KOPT-K1 (cell line): ENCODE measurements around the gene OTUD1.

ENCODE experiments used
- H3K27ac ChIP-seq: fragments of 200-600 bp; sonication (generic); 2 replicates; pipeline ENCODE4 v1.5.1; 2016; ENCODE audit warnings: antibody characterized with exemption, mild to moderate bottlenecking, low read depth, low read length; ENCODE audit not compliant: poor library complexity, severe bottlenecking
- H3K36me3 ChIP-seq: fragments of 200-600 bp; sonication (generic); 2 replicates; pipeline ENCODE4 v1.5.1; 2017; ENCODE audit warnings: antibody characterized with exemption, mild to moderate bottlenecking, low read length, moderate library complexity; ENCODE audit not compliant: insufficient read depth
- H3K9me3 ChIP-seq: fragments of 200-600 bp; sonication (generic); 2 replicates; pipeline ENCODE4 v1.5.1; 2017; ENCODE audit warnings: antibody characterized with exemption, low read length, mild to moderate bottlenecking; ENCODE audit not compliant: insufficient read depth, poor library complexity, severe bottlenecking

OTUD1 gene

DNA sequence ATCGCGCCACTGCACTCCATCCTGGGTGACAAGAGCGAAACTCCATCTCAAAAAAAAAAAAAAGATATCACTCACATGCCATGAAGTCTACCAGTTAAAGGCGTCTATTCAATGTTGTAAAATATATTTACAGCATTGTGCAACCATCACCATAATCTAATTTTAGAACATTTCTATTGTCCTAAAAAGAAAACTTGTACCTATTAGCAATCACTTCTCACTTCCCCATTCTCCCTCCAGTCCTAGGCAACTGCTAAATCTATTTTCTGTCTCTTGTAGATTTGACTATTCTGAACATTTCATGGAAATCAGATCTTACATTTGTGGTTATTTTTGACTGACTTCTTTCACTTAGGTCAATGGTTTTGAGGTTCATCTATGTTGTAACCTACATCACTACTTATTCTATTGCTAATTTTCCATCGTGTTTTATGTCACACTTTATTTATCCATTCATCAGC, 25.2 kb upstream of the OTUD1 start:
- H3K9me3 ChIP-seq = no peaks in the 10 kb centered on the region
- H3K36me3 ChIP-seq = no peaks in the 10 kb centered on the region
- no peak overlapping the region for H3K27ac ChIP-seq

DNA sequence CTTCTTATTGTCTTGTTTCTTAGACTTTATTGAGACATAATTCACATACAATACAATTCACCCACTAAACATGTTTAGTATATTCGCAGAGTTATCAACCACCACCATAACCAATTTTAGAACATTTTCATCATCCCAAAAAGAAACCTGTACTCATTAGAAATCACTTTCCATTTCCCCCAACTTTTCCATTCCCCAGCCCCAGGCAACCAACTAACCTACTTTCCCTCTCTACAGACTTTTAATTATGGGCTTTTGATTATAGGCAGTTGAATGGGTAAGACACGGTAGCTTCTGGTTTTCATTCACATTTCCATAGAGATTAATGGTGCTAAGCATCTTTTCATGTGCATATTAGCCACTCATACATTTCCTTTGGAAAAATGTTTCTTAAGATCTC, 24.2 kb upstream of the OTUD1 start:
- Histone ChIP-seq H3K27ac (no peak overlapping the region), H3K9me3 (no peaks in the 10 kb centered on the region), H3K36me3 (no peaks in the 10 kb centered on the region)

DNA sequence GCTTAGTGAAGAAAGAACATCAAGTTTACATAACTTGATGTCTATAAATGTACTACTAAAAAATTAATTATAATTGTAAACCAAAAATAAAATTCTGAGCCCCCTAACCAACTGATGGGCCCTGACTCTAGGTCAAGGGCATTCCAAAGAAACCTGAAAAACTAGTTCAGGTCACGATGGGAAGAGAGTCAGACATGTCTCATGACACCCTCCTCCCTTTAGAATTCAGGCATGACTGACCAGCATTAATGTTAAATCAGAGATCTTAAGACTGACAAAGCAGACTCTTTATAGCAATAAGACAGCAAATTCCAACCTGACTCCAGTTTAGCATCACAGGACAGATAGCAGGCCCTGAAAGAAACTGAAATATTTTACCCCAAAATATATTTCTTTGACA, 21.6 kb upstream of the OTUD1 start:
- H3K9me3 ChIP-seq = no peaks in the 10 kb centered on the region
- no peak overlapping the region for H3K27ac ChIP-seq
- H3K36me3 ChIP-seq = no peaks in the 10 kb centered on the region

DNA sequence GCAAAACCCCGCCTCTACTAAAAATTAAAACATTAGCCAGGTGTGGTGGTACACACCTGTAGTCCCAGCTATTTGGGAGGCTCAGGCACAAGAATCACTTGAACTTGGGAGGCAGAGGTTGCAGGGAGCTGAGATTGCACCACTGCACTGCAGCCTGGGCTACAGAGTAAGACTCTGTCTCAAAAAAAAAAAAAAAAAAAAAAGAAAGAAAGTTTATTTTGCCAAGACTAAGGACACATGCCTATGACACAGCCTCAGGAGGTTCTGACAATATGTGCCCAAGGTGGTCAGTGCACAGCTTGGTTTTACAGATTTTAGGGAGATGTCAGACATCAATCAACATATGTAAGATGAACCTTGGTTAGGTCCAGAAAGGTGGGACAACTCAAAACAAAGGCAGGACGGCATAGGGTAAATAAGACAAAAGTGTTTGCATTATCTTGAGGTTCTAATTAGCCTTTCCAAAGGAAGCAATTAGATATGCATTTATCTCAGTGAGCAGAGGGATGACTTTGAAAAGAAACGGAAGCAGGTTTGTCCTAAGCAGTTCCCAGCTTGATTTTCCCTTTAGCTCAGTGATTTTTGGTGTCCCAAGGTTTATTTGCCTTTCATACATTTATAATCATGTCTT, 20.7 kb upstream of the OTUD1 start:
- no peaks in the 10 kb centered on the region for H3K36me3 ChIP-seq
- no peak overlapping the region for H3K27ac ChIP-seq
- H3K9me3 ChIP-seq = no peaks in the 10 kb centered on the region

DNA sequence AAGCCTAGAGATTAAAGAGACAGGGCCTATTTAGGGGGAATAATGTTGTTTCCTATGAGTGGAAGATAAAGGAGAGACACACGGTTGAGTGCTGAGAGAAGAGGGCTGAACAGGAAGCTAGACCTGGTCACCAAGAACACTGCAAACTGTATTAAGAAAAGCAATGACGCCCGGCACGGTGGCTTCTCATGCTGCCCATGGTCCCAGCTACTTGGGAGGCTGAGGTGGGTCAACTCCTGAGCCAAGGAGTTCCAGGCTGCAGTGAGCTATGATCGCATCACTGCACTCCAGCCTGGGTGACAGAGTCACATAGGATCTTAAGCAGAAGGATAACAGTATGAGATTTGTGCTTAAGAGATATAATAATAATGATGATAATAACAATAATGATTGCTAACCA, 19.7 kb upstream of the OTUD1 start:
- Histone ChIP-seq H3K36me3 (no peaks in the 10 kb centered on the region), H3K27ac (no peak overlapping the region), H3K9me3 (no peaks in the 10 kb centered on the region)

DNA sequence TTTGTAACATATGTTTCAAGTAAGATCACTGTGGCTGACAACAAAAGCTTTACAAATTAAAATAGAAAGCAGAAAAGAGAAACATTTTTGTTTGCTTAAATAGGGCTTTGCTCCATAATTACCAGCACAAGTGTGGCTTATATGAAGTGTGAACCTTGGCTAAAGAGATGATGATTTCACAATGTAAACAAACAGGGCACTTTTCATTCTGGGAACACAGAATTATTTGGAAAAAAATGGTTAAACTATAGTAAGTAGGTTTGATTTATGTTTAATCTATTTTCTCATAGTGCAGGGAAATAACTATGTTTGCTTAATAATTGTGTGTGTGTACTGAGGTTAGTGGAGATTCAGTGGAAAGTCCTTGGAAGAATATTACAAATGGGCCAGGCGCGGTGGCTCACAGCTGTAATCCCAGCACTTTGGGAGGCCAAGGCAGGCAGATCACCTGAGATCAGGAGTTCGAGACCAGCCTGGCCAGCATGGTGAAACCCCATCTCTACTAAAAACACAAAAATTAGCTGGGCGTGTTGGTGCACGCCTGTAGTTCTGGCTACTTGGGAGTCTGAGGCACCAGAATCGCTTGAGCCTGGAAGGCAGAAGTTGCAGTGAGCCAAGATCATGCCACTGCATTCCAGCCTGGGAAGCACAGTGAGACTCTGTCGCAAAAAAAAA, 19.1 kb upstream of the OTUD1 start:
- no peaks in the 10 kb centered on the region for H3K36me3 ChIP-seq
- no peaks in the 10 kb centered on the region for H3K9me3 ChIP-seq
- no peak overlapping the region for H3K27ac ChIP-seq

DNA sequence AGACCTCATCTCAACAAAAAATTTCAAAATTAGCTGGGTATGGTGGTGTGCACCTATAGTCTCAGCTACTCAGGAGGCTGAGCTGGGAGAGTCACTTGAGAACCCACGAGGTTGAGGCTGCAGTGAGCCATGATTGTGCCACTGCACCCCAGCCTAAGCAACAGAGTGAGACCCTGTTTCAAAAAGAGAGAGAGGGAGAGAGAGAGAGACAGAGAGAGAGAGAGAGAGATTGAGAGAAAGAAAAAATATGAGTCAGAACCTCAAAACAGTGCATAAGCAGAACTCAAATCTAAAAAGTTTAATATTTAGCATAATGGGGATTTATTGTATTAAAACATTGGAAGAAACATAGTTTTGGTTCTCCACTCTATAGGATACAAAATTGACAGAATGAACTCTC, 17.5 kb upstream of the OTUD1 start:
- no peaks in the 10 kb centered on the region for H3K9me3 ChIP-seq
- no peaks in the 10 kb centered on the region for H3K36me3 ChIP-seq
- no peak overlapping the region for H3K27ac ChIP-seq

DNA sequence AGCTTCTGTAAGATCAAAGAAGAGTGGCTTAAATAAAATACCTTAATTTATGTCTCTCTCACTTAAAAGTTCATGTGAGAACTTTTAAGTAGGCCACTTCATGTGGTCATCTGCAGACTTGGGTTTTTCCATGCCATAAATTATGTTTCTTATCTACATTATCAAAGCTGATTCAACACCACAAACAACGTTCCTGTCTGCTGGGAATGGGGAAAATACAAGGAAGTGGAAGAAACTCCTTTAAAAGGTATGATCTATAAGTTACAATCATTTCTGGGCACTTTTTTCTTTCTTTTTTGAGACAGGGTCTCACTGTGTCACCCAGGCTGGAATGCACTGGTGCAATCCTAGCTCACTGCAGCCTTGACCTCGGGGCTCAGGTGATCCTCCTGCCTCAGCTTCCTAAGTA, 16.9 kb upstream of the OTUD1 start:
- Histone ChIP-seq H3K9me3 (no peaks in the 10 kb centered on the region), H3K36me3 (no peaks in the 10 kb centered on the region), H3K27ac (no peak overlapping the region)

DNA sequence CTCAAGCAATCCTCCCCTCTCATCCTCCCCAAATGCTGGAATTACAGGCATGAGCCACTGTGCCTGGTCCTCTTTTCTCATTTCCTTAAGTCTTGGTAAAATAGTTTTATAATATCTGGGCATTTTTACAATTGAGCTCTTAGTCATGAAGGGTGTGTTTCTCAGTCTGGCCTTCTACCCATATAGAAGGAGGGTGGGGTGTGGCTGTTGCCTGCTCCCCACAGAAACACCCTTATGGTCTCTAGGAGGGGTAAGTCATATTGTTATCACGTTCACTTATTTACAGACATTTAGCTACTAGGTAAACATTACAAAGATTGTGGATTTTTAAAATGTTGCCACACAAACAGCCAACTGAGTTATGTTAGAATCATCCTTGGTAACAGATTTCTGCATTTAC, 6.7 kb upstream of the OTUD1 start:
- no peaks in the 10 kb centered on the region for H3K36me3 ChIP-seq
- no peak overlapping the region for H3K27ac ChIP-seq
- H3K9me3 ChIP-seq = no peaks in the 10 kb centered on the region

DNA sequence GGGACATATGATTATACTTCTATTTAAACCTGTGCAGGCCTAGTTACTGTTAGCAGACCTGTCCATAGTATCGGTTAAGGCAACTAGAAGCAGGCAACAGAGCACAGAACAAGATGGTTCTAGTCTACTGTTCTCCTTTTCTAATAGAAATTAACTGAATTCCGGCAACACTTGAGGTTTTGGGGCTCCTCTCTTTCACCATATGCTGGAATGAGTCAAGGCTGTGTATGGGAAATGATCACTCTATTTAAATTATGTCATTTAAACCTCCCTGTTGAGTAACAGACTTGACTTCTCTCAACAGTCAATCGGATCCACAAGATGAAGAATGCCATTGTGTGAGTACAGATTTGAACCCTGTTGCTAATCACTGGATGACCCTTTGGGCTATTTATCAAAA, 6.2 kb upstream of the OTUD1 start:
- Histone ChIP-seq H3K27ac (no peak overlapping the region), H3K36me3 (no peaks in the 10 kb centered on the region), H3K9me3 (no peaks in the 10 kb centered on the region)

DNA sequence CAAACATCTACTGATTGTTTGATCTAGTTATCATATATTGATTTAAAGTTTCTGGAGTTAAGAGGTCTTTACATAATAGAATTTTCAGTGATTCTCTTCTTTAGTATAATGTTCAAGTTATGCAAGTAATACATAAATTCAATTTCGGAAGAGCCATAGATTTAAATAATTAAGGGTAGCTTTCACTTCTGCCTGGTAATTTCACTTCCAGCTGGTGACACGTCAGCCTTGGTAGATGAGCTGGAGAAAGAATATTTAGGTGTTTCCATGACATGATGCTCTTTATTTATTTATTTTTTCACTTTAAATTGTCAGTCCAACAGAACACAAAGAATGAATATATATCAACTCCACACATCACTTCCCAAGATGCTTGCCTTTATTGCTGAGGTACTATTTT, 5.2 kb upstream of the OTUD1 start:
- no peaks in the 10 kb centered on the region for H3K9me3 ChIP-seq
- no peak overlapping the region for H3K27ac ChIP-seq
- H3K36me3 ChIP-seq = no peaks in the 10 kb centered on the region

DNA sequence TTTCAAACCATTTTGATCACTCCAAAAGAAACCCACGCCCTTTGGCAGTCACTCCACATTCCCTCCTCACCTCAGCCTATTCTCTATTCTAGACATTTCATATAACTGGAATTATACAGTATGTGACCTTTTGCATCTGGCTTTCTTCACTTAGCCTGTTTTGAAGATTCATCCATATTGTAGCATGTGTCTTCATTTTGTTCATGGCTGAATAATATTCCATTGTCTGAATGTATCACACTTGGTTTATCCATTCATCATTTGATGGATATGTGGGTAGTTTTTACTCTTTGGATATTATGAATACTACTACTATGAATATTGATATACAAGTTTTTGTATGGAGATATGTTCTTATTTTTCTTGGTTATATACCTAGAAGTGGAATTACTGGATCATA, 3.5 kb upstream of the OTUD1 start:
- Histone ChIP-seq H3K9me3 (no peaks in the 10 kb centered on the region), H3K27ac (no peak overlapping the region), H3K36me3 (no peaks in the 10 kb centered on the region)

DNA sequence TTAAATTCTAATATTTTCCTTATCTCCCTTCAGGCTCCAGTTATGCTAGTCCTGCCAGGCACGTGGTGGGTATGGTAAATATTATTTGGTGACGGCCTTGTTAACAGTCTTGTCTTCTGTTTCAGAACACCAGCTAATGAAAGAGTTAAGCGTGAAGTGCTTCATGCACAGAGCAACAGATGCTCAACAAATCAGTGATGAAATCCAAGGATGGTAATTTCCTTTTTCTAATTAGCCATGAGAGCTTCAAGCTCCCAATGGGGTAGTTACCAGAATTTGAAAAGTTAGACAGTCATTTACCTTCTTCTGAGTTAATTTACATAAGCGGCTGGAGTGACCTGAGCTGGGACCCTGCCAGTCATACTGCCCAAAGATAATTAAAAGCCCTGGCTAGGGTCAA, 1.9 kb upstream of the OTUD1 start:
- Histone ChIP-seq H3K9me3 (no peaks in the 10 kb centered on the region), H3K36me3 (no peaks in the 10 kb centered on the region), H3K27ac (no peak overlapping the region)

DNA sequence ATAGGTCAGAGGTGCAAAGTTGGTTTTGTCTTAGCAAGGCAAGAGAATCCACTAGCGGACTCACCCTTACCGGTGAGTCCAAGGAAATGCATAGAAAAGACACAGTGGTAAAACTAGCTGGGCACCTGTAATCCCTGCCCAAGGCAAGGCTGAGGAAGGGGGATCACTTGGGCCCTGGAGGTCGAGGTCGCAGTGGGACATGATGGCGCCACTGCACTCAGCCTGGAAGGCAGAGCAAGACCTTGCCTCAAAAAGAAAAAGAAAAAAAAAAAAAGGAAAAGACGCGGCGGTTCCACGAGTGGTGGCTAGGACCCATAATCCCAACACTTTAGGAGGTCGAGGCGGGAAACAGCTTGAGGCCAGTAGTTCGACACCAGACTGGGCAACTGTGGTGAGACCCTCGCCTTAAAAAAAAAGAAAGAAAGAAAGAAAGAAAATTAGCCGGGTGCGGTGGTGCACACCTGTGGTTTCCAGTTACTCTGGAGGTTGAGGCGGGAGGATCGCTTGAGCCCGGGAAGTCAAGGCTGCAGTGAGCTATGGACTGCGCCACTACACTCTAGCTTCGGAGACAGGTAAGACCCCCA, 820 bp upstream of the OTUD1 start:
- Histone ChIP-seq H3K27ac (no peak overlapping the region), H3K36me3 (no peaks in the 10 kb centered on the region), H3K9me3 (no peaks in the 10 kb centered on the region)

DNA sequence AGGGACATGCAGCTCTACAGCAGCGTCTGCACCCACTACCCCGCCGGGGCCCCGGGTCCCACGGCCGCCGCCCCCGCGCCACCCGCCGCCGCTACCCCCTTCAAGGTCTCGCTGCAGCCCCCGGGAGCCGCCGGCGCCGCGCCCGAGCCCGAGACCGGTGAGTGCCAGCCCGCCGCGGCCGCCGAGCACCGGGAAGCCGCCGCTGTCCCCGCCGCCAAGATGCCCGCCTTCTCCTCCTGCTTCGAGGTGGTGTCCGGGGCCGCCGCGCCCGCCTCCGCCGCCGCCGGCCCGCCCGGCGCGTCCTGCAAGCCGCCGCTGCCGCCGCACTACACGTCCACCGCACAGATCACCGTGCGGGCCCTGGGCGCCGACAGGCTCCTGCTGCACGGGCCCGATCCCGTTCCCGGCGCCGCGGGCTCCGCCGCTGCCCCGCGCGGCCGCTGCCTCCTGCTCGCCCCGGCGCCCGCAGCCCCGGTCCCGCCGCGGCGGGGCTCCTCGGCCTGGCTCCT, 631 bp downstream of the OTUD1 start:
- Histone ChIP-seq H3K36me3 (no peaks in the 10 kb centered on the region), H3K27ac (peak overlapping the region; percentile 34), H3K9me3 (no peaks in the 10 kb centered on the region)
